ENCODE measurements around the gene JPT2.
A peak's percentile ranks its signal among the peaks of the same experiment; 100 is the strongest.

Gene JPT2

GRCh38 chr16:1650131-1650530 lies 27.9 kb upstream of the JPT2 start:
- no peak overlapping the region for H3K4me3 ChIP-seq (ENCODE audit: low read length in 2 of 2)
- H4K91ac ChIP-seq (ENCODE audit: low read depth, low read length, poor library complexity) = no peak overlapping the region
- DNase-seq (ENCODE audit: low spot score) = no peak
- no peak overlapping the region for H2AK5ac ChIP-seq (ENCODE audit: low read depth, low read length)
- no peak overlapping the region for H3K18ac ChIP-seq (ENCODE audit: low read length)
- H3K9ac ChIP-seq (ENCODE audit: low read depth, low read length, poor library complexity) = no peak overlapping the region
- no peak overlapping the region for H2BK12ac ChIP-seq (ENCODE audit: low read length)
- H3K9me3 ChIP-seq (replicated peaks in 1 of 2; ENCODE audit: control insufficient read depth in 2 of 2, insufficient read depth in 1 of 2, low read depth in 1 of 2, low read length in 2 of 2) = peaks cover 0 to 2% of the 10 kb centered on the region in 2 donors
- H3K14ac ChIP-seq (ENCODE audit: low read length) = no peak overlapping the region
- no peak overlapping the region for H2BK120ac ChIP-seq (ENCODE audit: low read depth, low read length)
- no peak overlapping the region for H3K27ac ChIP-seq (replicated peaks; ENCODE audit: low read length)
- WGBS, 2 donors (ENCODE audit: extremely low coverage in 2 of 2, insufficient read length in 2 of 2, insufficient replicate concordance in 1 of 2) = no CpG with 5 or more reads among the region's 4 CpGs
- H3K4me2 ChIP-seq (ENCODE audit: insufficient read depth, low read length, poor library complexity, severe bottlenecking) = no peak overlapping the region
- H2AFZ ChIP-seq (ENCODE audit: low read length) = no peak overlapping the region
- H3K27me3 ChIP-seq (ENCODE audit: control insufficient read depth in 3 of 3, insufficient read depth in 3 of 3, low read depth in 1 of 3, low read length in 3 of 3) = no peaks in the 10 kb centered on the region
- H3K36me3 ChIP-seq (replicated peaks in 1 of 2; ENCODE audit: control insufficient read depth in 2 of 2, insufficient read depth in 2 of 2, low read length in 2 of 2) = peaks cover 42 to 82% of the 10 kb centered on the region in 2 donors
- H3K4ac ChIP-seq (ENCODE audit: low read length) = no peak overlapping the region
- H2BK15ac ChIP-seq (ENCODE audit: low read length) = no peak overlapping the region
- H3K79me1 ChIP-seq (ENCODE audit: low read depth, low read length) = peaks cover 7% of the 10 kb centered on the region
- no peak overlapping the region for H3K23ac ChIP-seq (ENCODE audit: low read depth, low read length, poor library complexity)
- no peak overlapping the region for H2BK5ac ChIP-seq (ENCODE audit: low read length)
- no peaks in the 10 kb centered on the region for H3K4me1 ChIP-seq (ENCODE audit: control insufficient read depth in 2 of 2, insufficient read depth in 1 of 2, low read depth in 1 of 2, low read length in 2 of 2)
- no peak overlapping the region for H4K8ac ChIP-seq (ENCODE audit: low read depth, low read length)

GRCh38 chr16:1651094-1651973 lies 26.7 kb upstream of the JPT2 start:
- Histone ChIP-seq H3K9ac (ENCODE audit: low read depth, low read length, poor library complexity) (peak overlapping the region; percentile 32), H3K27ac (replicated peaks; ENCODE audit: low read length) (no peak overlapping the region), H3K9me3 (replicated peaks in 1 of 2; ENCODE audit: control insufficient read depth in 2 of 2, insufficient read depth in 1 of 2, low read depth in 1 of 2, low read length in 2 of 2) (peaks cover 0 to 2% of the 10 kb centered on the region in 2 donors), H2AFZ (ENCODE audit: low read length) (no peak overlapping the region), H3K14ac (ENCODE audit: low read length) (no peak overlapping the region), H2AK5ac (ENCODE audit: low read depth, low read length) (no peak overlapping the region), H3K23ac (ENCODE audit: low read depth, low read length, poor library complexity) (peak overlapping the region; percentile 0), H2BK15ac (ENCODE audit: low read length) (no peak overlapping the region), H4K91ac (ENCODE audit: low read depth, low read length, poor library complexity) (no peak overlapping the region), H3K18ac (ENCODE audit: low read length) (no peak overlapping the region), H3K4me2 (ENCODE audit: insufficient read depth, low read length, poor library complexity, severe bottlenecking) (no peak overlapping the region), H3K27me3 (ENCODE audit: control insufficient read depth in 3 of 3, insufficient read depth in 3 of 3, low read depth in 1 of 3, low read length in 3 of 3) (no peaks in the 10 kb centered on the region), H3K79me1 (ENCODE audit: low read depth, low read length) (peaks cover 7% of the 10 kb centered on the region), H4K8ac (ENCODE audit: low read depth, low read length) (no peak overlapping the region), H3K4me3 (ENCODE audit: low read length in 2 of 2) (no peak overlapping the region), H3K4me1 (ENCODE audit: control insufficient read depth in 2 of 2, insufficient read depth in 1 of 2, low read depth in 1 of 2, low read length in 2 of 2) (no peaks in the 10 kb centered on the region), H2BK120ac (ENCODE audit: low read depth, low read length) (no peak overlapping the region), H2BK5ac (ENCODE audit: low read length) (no peak overlapping the region), H3K36me3 (replicated peaks in 1 of 2; ENCODE audit: control insufficient read depth in 2 of 2, insufficient read depth in 2 of 2, low read length in 2 of 2) (peaks cover 45 to 82% of the 10 kb centered on the region in 2 donors), H2BK12ac (ENCODE audit: low read length) (no peak overlapping the region), H3K4ac (ENCODE audit: low read length) (no peak overlapping the region)
- no peak for DNase-seq (ENCODE audit: low spot score)
- no CpG with 5 or more reads among the region's 12 CpGs for WGBS, 2 donors (ENCODE audit: extremely low coverage in 2 of 2, insufficient read length in 2 of 2, insufficient replicate concordance in 1 of 2)

- no peak overlapping the region for H2BK12ac ChIP-seq (ENCODE audit: low read length)
- no peak overlapping the region for H3K4me2 ChIP-seq (ENCODE audit: insufficient read depth, low read length, poor library complexity, severe bottlenecking)
- H2BK5ac ChIP-seq (ENCODE audit: low read length) = no peak overlapping the region
- H3K4me3 ChIP-seq (ENCODE audit: low read length in 2 of 2) = no peak overlapping the region
- peak overlapping the region; percentile 0 for H3K23ac ChIP-seq (ENCODE audit: low read depth, low read length, poor library complexity)
- H3K14ac ChIP-seq (ENCODE audit: low read length) = no peak overlapping the region
- DNase-seq (ENCODE audit: low spot score) = no peak
- H3K4me1 ChIP-seq (ENCODE audit: control insufficient read depth in 2 of 2, insufficient read depth in 1 of 2, low read depth in 1 of 2, low read length in 2 of 2) = no peaks in the 10 kb centered on the region
- no peak overlapping the region for H2AFZ ChIP-seq (ENCODE audit: low read length)
- WGBS, 2 donors (ENCODE audit: extremely low coverage in 2 of 2, insufficient read length in 2 of 2, insufficient replicate concordance in 1 of 2) = no CpG with 5 or more reads among the region's 1 CpG
- no peak overlapping the region for H2AK5ac ChIP-seq (ENCODE audit: low read depth, low read length)
- H3K27ac ChIP-seq (replicated peaks; ENCODE audit: low read length) = no peak overlapping the region
- H2BK15ac ChIP-seq (ENCODE audit: low read length) = no peak overlapping the region
- H3K27me3 ChIP-seq (ENCODE audit: control insufficient read depth in 3 of 3, insufficient read depth in 3 of 3, low read depth in 1 of 3, low read length in 3 of 3) = no peaks in the 10 kb centered on the region
- no peak overlapping the region for H3K18ac ChIP-seq (ENCODE audit: low read length)
- H4K91ac ChIP-seq (ENCODE audit: low read depth, low read length, poor library complexity) = no peak overlapping the region
- H3K4ac ChIP-seq (ENCODE audit: low read length) = no peak overlapping the region
- peaks cover 0 to 2% of the 10 kb centered on the region in 2 donors for H3K9me3 ChIP-seq (replicated peaks in 1 of 2; ENCODE audit: control insufficient read depth in 2 of 2, insufficient read depth in 1 of 2, low read depth in 1 of 2, low read length in 2 of 2)
- H2BK120ac ChIP-seq (ENCODE audit: low read depth, low read length) = no peak overlapping the region
- peaks cover 47 to 82% of the 10 kb centered on the region in 2 donors for H3K36me3 ChIP-seq (replicated peaks in 1 of 2; ENCODE audit: control insufficient read depth in 2 of 2, insufficient read depth in 2 of 2, low read length in 2 of 2)
- peaks cover 7% of the 10 kb centered on the region for H3K79me1 ChIP-seq (ENCODE audit: low read depth, low read length)
- H3K9ac ChIP-seq (ENCODE audit: low read depth, low read length, poor library complexity) = peak overlapping the region; percentile 32
- H4K8ac ChIP-seq (ENCODE audit: low read depth, low read length) = no peak overlapping the region
These were observed 26.1 kb upstream of the JPT2 start for GRCh38 chr16:1651974-1652312.

GRCh38 chr16:1653023-1653422 lies 25.1 kb upstream of the JPT2 start:
- Histone ChIP-seq H3K36me3 (replicated peaks in 1 of 2; ENCODE audit: control insufficient read depth in 2 of 2, insufficient read depth in 2 of 2, low read length in 2 of 2) (peaks cover 58 to 85% of the 10 kb centered on the region in 2 donors), H3K4me1 (ENCODE audit: control insufficient read depth in 2 of 2, insufficient read depth in 1 of 2, low read depth in 1 of 2, low read length in 2 of 2) (no peaks in the 10 kb centered on the region), H3K14ac (ENCODE audit: low read length) (no peak overlapping the region)

More at GRCh38 chr16:1653023-1653422, 25.1 kb upstream of the JPT2 start:
- no CpG with 5 or more reads among the region's 15 CpGs for WGBS, 2 donors (ENCODE audit: extremely low coverage in 2 of 2, insufficient read length in 2 of 2, insufficient replicate concordance in 1 of 2)
- H3K27ac ChIP-seq (replicated peaks; ENCODE audit: low read length) = no peak overlapping the region
- peaks cover 0 to 2% of the 10 kb centered on the region in 2 donors for H3K9me3 ChIP-seq (replicated peaks in 1 of 2; ENCODE audit: control insufficient read depth in 2 of 2, insufficient read depth in 1 of 2, low read depth in 1 of 2, low read length in 2 of 2)
- no peaks in the 10 kb centered on the region for H3K27me3 ChIP-seq (ENCODE audit: control insufficient read depth in 3 of 3, insufficient read depth in 3 of 3, low read depth in 1 of 3, low read length in 3 of 3)
- H2BK15ac ChIP-seq (ENCODE audit: low read length) = no peak overlapping the region
- peaks cover 7% of the 10 kb centered on the region for H3K79me1 ChIP-seq (ENCODE audit: low read depth, low read length)
- no peak overlapping the region for H3K4ac ChIP-seq (ENCODE audit: low read length)
- H3K9ac ChIP-seq (ENCODE audit: low read depth, low read length, poor library complexity) = peak overlapping the region; percentile 12
- H2BK5ac ChIP-seq (ENCODE audit: low read length) = no peak overlapping the region
- H2BK120ac ChIP-seq (ENCODE audit: low read depth, low read length) = no peak overlapping the region
- no peak overlapping the region for H4K8ac ChIP-seq (ENCODE audit: low read depth, low read length)
- no peak overlapping the region for H2AFZ ChIP-seq (ENCODE audit: low read length)
- no peak overlapping the region for H4K91ac ChIP-seq (ENCODE audit: low read depth, low read length, poor library complexity)
- no peak overlapping the region for H2BK12ac ChIP-seq (ENCODE audit: low read length)
- no peak overlapping the region for H3K4me2 ChIP-seq (ENCODE audit: insufficient read depth, low read length, poor library complexity, severe bottlenecking)
- H2AK5ac ChIP-seq (ENCODE audit: low read depth, low read length) = no peak overlapping the region
- H3K18ac ChIP-seq (ENCODE audit: low read length) = no peak overlapping the region
- H3K4me3 ChIP-seq (ENCODE audit: low read length in 2 of 2) = no peak overlapping the region
- H3K23ac ChIP-seq (ENCODE audit: low read depth, low read length, poor library complexity) = peak overlapping the region; percentile 43
- DNase-seq (ENCODE audit: low spot score) = no peak
